Activated CD4-positive, alpha-beta T cell treated with anti-CD3 and anti-CD28 coated beads, Interleukin-2, Interleukin-6, amounts not matched to agents 100 ng/mL and 50 ng/mL, durations not matched to agents 16 hours and 8 hours (primary cell): ENCODE results near the gene IRGQ.
A peak's percentile ranks its signal among the peaks of the same experiment; 100 is the strongest.

Experiments
- DNase-seq: peaks from one replicate; pipeline ENCODE4 v3.0.0-alpha.2; 2020

IRGQ gene

DNA sequence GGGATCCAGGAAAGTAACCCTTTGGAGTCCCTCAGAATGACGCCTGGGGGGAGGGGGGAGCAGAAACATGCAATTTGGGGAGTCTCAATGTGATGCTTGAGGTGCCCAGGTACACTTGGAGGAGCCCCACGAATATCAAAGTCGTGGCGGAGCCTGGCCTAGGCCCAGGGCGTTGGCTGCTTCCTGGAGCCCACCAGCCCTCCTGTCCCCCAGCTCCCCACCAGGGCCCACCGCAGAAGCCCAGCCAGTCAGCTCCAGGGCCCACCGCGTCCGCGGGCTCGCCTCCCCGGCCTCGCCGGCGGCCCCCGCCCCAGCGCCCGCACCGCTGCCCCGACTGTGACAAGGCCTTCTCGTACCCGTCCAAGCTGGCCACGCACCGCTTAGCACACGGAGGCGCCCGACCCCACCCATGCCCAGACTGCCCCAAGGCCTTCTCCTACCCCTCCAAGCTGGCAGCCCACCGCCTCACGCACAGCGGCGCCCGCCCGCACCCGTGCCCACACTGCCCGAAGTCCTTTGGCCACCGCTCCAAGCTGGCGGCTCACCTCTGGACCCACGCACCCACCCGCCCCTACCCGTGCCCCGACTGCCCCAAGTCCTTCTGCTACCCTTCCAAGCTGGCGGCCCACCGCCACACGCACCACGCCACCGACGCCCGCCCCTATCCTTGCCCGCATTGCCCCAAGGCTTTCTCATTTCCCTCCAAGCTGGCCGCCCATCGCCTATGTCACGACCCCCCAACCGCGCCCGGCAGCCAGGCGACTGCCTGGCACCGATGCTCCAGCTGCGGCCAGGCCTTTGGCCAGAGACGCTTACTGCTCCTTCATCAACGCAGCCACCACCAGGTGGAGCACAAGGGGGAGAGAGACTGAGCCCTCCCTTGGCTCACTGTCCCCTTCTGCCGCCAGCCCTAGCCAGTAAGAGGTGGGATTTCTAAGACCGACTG, 60.8 kb downstream of the IRGQ start:
- DNase-seq, result peak; percentile 17
